ENCODE measurements around the gene CXCL8. TPM values are rescaled to one million over a fixed set of nuclear protein-coding genes. Genes with fewer than 3 reads are reported as not detected.

The CXCL8 gene
- total RNA-seq, 2 experiments from 2014 or later: 9.9 to 11.4 TPM

DNA sequence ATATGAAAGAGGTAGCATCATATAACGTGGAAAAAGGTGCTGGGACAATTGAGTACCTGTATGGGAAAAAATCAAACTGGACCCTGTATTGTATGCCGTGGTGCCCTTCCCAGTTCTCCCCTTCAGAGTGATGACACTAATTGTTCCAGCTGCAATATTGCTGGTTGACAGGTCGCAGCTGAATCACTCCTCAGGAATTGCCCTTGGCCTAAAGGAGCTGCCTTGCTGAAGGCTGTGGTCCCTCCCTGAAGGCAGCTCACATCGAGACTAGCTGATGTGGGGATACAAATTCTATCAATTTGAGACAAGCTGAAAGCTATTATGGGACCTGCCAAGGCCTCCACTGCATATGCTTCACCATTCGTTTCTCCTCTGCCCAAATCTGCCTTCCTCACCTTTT lies 39.3 kb upstream of the CXCL8 start:
- H3K4me3 ChIP-seq (ENCODE audit: low read length): no peak overlapping the region
- H3K27ac Mint-ChIP-seq: no peak overlapping the region
- TF ChIP-seq, protein P1, sequence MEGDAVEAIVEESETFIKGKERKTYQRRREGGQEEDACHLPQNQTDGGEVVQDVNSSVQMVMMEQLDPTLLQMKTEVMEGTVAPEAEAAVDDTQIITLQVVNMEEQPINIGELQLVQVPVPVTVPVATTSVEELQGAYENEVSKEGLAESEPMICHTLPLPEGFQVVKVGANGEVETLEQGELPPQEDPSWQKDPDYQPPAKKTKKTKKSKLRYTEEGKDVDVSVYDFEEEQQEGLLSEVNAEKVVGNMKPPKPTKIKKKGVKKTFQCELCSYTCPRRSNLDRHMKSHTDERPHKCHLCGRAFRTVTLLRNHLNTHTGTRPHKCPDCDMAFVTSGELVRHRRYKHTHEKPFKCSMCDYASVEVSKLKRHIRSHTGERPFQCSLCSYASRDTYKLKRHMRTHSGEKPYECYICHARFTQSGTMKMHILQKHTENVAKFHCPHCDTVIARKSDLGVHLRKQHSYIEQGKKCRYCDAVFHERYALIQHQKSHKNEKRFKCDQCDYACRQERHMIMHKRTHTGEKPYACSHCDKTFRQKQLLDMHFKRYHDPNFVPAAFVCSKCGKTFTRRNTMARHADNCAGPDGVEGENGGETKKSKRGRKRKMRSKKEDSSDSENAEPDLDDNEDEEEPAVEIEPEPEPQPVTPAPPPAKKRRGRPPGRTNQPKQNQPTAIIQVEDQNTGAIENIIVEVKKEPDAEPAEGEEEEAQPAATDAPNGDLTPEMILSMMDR (IDR thresholded peaks at IDR 0.05): no peak
- H3K27ac ChIP-seq (ENCODE audit: low read depth in 1 of 2, low read length in 2 of 2): no peak overlapping the region
- ChIA-PET POLR2A (no interaction called here), CTCF (no interaction called here)
- ATAC-seq (ENCODE audit: poor library complexity) (no peak), DNase-seq (no peak)
- H3K4me1 ChIP-seq (ENCODE audit: insufficient read depth, low read length): no peaks in the 10 kb centered on the region
- H3K4me3 Mint-ChIP-seq: no peak overlapping the region
- H3K36me3 Mint-ChIP-seq (ENCODE audit: low read depth): no peaks in the 10 kb centered on the region
- no peaks in the 10 kb centered on the region for H3K36me3 ChIP-seq (ENCODE audit: insufficient read depth, low read length)
- H3K27me3 ChIP-seq (ENCODE audit: control insufficient read depth in 1 of 2, insufficient read depth in 2 of 2, low read length in 2 of 2): no peaks in the 10 kb centered on the region
- no peaks in the 10 kb centered on the region for H3K9me3 Mint-ChIP-seq
- intact Hi-C loops (cut with DNase I, micrococcal nuclease): no loop called here
- no peaks in the 10 kb centered on the region for H3K27me3 Mint-ChIP-seq
- H3K9me3 ChIP-seq (ENCODE audit: control insufficient read depth in 1 of 2, insufficient read depth in 1 of 2, low read length in 2 of 2): no peaks in the 10 kb centered on the region
- H3K4me1 Mint-ChIP-seq (ENCODE audit: low read depth): no peaks in the 10 kb centered on the region

DNA sequence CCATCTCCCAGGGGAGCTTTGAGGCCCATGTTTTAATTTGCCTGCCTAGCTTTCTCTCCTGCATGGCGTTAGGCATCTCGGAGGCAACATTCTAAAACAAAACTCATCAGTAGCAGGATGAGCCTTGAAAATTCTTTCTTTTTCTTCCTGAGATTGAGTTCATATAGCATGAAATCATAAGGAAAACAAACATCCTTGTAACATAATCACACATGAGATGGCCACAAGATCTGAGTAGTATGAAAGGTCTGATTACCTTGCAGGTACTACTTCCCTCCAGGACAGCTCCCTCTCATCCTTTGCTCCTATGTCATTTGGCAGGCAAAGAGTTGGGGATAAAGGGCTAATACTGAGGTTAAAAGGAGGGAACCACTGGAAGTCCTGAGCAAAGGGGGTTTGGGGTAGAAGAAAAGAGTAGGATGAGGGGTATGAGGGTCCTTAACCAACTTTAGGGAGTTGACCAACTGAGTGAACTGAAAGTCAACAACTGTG lies 37.5 kb upstream of the CXCL8 start:
- TF ChIP-seq, protein P1 (IDR thresholded peaks at IDR 0.05): no peak
- no peak overlapping the region for H3K4me3 ChIP-seq (ENCODE audit: low read length)
- Mint-ChIP-seq H3K4me1 (ENCODE audit: low read depth) (no peaks in the 10 kb centered on the region), H3K27me3 (no peaks in the 10 kb centered on the region), H3K27ac (no peak overlapping the region), H3K9me3 (no peaks in the 10 kb centered on the region), H3K36me3 (ENCODE audit: low read depth) (no peaks in the 10 kb centered on the region), H3K4me3 (no peak overlapping the region)
- H3K36me3 ChIP-seq (ENCODE audit: insufficient read depth, low read length): no peaks in the 10 kb centered on the region
- intact Hi-C loops (cut with DNase I, micrococcal nuclease): no loop called here
- ATAC-seq (ENCODE audit: poor library complexity) (no peak), DNase-seq (no peak)
- no peak overlapping the region for H3K27ac ChIP-seq (ENCODE audit: low read depth in 1 of 2, low read length in 2 of 2)
- POLR2A ChIA-PET: no interaction called here
- no peaks in the 10 kb centered on the region for H3K9me3 ChIP-seq (ENCODE audit: control insufficient read depth in 1 of 2, insufficient read depth in 1 of 2, low read length in 2 of 2)
- no peaks in the 10 kb centered on the region for H3K27me3 ChIP-seq (ENCODE audit: control insufficient read depth in 1 of 2, insufficient read depth in 2 of 2, low read length in 2 of 2)
- CTCF ChIA-PET: no interaction called here
- no peaks in the 10 kb centered on the region for H3K4me1 ChIP-seq (ENCODE audit: insufficient read depth, low read length)

DNA sequence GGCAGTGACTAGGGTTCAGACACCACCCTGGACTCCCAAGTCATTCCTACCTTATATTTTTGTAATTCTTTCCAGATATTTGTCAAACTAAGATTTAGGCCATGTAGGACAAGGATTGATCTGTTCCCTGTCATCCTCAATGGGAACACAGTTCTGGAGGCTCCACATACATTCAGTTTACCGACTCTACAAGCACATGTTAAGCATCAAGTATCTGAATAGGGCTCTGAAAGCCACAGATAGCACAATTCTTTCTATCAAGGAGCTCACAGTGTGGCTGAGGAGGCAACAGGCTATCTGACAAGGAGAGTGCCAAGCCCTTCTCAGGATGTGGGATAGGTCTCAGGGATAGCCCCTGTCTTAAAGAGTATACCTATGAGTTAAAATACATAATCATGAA lies 37.0 kb upstream of the CXCL8 start:
- no peak overlapping the region for H3K4me3 ChIP-seq (ENCODE audit: low read length)
- no peak overlapping the region for H3K27ac ChIP-seq (ENCODE audit: low read depth in 1 of 2, low read length in 2 of 2)
- Mint-ChIP-seq H3K27me3 (no peaks in the 10 kb centered on the region), H3K9me3 (no peaks in the 10 kb centered on the region), H3K4me3 (no peak overlapping the region), H3K36me3 (ENCODE audit: low read depth) (no peaks in the 10 kb centered on the region), H3K27ac (no peak overlapping the region), H3K4me1 (ENCODE audit: low read depth) (no peaks in the 10 kb centered on the region)
- H3K27me3 ChIP-seq (ENCODE audit: control insufficient read depth in 1 of 2, insufficient read depth in 2 of 2, low read length in 2 of 2): no peaks in the 10 kb centered on the region
- CTCF ChIA-PET: no interaction called here
- no peaks in the 10 kb centered on the region for H3K9me3 ChIP-seq (ENCODE audit: control insufficient read depth in 1 of 2, insufficient read depth in 1 of 2, low read length in 2 of 2)
- TF ChIP-seq, protein P1 (IDR thresholded peaks at IDR 0.05): no peak
- H3K36me3 ChIP-seq (ENCODE audit: insufficient read depth, low read length): no peaks in the 10 kb centered on the region
- H3K4me1 ChIP-seq (ENCODE audit: insufficient read depth, low read length): no peaks in the 10 kb centered on the region
- no peak for ATAC-seq (ENCODE audit: poor library complexity)
- POLR2A ChIA-PET: no interaction called here
- intact Hi-C loops (cut with DNase I, micrococcal nuclease): no loop called here
- DNase-seq: no peak
